Fibroblast of skin of abdomen (primary cell): ENCODE measurements around the gene NUDT6.

Source experiments
- DNase-seq: peaks from one replicate; pipeline ENCODE4 v3.0.0-alpha.2; 2013

Gene NUDT6

DNA sequence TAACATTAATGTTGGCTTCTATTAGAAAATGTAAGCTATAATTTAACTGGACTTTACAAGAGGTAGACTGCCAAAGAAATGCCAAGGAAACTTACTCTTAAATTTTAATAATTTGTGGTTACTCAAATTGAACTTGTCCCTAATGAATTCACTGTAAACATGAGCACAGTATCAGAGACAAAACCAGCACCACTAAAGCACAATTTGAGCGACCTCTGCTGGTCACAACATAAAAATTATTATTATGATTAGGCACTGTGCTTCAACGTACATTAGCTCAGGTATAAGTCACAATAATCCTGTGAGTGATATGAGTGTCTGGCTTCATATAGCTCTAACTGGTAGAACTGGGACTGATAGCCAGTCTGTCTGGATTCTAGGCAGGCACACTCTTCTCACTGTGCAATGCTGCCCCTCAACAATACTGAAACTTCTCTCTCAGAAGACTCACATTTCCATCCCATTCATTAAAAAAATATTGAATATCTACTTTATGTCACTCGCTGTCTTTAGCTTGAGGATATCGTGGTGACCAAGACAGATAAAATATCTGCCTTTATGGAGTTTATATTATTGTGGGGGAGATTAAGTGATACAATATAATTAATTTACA lies 8.0 kb downstream of the NUDT6 start:
- no peak for DNase-seq

DNA sequence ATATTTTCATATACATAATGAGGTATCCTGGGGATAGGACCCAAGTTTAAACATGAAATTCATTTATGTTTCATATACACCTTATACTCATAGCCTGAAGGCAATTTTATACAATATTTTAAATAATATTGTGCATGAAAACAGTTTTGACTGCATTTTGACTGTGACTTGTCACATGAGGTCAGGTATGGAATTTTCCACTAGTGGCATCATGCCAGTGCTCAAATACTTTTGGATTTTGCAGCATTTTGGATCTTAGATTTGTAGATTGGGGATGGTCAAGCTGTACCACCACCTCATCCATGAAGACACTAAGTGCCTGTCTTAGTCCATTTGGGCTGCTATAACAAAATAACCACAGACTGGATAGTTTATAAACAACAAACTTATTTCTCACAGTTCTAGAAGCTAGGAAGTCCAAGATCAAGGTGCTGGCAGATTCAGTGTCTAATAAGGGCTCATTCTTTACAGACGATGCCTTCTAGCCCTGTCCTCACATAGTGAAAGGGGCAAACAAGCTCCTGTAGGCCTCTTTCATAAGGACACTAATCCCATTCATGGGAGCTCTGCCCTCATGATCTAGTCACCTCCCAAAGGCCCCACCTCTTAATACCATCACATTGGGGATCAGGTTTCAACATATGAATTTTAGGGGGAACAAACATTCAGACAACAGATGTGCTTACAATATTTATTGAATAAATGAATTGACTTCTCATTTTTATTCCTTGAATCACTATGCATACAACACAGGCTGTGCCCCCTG lies 9.4 kb downstream of the NUDT6 start:
- no peak for DNase-seq

DNA sequence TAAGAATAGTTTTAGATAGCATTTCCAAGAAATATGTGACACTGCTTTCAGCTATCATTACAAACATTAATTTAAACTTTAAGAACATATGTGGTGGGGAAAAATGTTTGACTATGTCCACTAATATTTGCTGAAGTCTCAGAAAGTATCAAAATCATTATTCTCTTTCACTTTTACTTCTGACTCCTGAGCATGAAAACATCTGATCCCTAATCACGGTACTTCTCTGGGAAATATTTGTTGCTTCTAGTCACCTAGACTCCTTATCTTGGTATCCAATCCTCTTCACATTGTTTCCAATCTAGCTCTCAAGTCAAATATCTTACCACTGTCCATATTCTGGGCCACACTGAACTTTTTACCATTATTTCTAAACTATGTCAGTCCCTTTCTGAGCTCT lies 10.8 kb downstream of the NUDT6 start:
- no peak for DNase-seq

DNA sequence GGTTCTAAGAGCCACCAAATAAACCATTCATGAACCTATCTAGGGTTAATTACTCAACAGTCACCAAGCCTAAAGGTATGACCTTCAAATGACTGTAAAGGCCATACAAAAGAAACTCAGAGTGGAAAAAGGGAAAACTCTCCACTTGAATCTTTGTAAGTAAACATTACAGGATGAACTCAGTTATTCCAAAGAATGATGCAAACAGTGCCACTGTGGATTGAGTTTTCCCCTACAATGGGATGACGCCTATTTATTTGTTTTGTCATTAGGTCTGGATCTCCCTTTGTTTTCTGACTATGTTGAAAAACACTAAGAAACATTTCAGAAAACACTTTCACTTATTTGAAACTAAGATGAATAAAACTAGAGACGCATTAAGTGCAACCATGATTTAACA lies 12.7 kb downstream of the NUDT6 start:
- DNase-seq, result no peak

DNA sequence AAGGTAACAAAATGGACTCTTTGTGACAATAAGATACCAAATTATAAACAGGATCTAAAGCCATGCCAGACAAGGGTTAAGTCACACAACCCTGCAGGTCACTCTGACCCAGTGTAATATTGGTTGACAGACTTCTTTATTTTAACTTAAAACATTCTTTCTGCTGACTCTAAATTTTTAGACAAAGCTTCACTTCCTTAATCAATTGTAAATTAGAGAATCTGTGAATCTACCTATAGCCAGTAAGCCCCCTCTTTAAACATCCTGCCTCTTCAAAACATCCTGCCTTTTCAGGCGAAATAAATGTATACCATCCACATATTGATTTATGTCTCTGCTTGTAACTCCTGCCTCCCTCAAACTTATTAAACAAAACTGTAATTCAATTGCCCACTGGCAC lies 14.2 kb downstream of the NUDT6 start:
- no peak for DNase-seq

DNA sequence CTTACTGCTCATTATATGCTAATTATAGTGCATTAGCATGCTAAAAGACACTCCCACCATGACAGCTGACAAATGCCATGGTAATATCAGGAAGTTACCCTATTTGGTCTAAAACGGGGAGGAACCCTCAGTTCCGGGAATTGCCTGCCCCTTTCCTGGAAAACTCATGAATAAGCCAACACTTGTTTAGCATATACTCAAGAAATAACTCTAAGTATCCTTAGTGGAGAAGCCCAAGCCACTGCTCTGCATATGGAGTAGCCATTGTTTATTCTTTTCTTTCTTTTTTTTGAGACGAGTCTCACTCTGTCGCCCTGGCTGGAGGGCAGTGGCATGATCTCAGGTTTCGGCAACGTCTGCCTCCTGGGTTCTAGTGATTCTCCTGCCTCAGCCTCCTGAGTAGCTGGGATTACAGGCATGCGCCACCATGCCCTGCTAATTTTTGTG lies 15.5 kb downstream of the NUDT6 start:
- no peak for DNase-seq

DNA sequence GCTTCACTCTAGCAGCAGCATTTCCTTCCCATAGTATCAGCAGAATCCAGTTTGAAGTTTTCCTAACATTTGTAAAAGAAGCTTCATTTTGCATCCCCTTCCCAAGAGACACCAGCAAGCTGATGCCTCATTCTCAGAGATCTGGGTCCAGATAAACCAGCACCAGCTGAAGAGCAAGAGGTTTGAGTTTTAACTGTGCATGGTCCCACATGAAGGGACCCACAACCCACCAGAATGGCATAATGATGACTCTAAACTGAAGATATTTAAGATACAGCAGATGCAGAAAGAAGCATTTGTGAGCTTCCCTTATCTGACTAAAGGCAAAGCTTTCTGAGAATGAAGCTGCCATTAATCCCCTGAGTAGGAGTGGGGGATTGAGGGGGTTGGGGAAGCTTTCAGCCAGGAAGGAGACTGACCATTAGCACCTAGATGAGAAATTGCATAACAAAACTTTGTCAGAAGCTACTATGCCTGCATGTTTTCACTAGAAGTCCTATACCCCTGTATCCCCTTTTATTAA lies 18.6 kb downstream of the NUDT6 start:
- DNase-seq, result no peak

DNA sequence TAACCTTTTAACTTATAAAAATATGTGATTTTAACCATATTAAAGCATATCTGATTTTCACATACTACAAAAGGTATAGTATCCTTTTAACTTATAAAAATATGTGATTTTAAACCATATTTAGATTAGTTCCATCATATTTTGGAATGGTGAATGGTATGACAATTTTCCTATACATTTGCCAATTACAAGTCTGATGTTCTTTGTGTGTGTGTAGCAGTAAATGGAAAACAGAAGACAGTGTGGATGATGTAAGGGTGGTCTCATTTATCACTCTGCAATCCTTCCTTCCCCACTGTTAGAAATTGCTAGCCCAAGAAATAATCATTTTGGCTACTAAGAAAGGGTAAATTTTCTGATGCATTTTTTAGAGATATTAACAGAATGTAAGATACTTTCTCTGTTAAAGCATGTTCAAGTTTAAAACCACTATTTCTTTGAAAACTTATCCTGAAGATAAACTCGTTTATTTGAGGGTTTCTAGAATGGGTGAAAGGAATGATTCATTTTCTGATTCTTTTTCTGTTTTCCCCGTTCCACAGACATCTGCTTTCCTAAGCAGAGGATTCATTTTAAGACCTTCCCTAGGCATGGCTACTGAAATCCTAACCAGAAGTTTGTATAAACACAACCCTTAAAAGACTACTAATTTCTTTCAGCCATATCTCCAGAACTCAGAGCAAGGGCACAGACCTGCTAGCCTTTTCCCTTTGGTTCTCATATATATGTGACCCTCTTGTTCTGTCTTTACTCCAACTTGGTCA lies 21.0 kb downstream of the NUDT6 start:
- no peak for DNase-seq

DNA sequence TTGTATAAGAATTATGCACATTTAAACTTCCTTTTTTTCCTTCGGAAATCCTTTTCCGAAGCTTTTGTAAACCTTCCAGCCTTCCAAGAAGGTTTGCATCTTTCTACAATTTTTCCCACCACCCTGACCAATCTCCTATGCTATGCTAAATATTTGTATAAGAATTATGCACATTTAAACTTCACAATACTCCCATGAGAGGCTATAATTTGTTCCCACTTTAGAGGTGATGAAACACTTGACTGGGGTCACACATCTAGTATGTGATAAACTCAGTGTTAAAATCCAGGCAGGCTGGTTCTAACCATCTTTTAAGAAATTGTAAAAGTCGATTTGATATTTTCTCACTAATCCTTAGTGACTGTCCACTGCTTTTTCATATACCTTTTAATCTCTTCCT lies 22.1 kb downstream of the NUDT6 start:
- peak; percentile 61 for DNase-seq

DNA sequence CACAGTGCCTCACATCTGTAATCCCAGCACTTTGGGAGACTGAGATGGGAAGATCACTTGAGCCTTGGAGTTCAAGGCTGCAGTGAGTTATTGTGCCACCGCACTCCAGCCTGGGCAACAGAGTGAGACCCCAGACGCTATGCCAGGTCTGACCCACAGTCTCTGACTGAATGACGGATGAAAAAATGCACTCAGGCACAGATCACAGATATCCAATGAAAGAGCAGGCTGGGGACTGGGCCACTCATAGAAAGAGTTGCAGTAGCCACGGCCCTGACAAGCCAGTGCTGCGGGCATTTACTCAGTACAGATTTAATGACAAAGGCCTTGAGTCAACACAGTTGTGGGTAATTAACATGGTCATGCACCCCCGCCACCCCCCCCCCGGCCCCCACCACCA lies 22.7 kb downstream of the NUDT6 start:
- DNase-seq, result no peak

DNA sequence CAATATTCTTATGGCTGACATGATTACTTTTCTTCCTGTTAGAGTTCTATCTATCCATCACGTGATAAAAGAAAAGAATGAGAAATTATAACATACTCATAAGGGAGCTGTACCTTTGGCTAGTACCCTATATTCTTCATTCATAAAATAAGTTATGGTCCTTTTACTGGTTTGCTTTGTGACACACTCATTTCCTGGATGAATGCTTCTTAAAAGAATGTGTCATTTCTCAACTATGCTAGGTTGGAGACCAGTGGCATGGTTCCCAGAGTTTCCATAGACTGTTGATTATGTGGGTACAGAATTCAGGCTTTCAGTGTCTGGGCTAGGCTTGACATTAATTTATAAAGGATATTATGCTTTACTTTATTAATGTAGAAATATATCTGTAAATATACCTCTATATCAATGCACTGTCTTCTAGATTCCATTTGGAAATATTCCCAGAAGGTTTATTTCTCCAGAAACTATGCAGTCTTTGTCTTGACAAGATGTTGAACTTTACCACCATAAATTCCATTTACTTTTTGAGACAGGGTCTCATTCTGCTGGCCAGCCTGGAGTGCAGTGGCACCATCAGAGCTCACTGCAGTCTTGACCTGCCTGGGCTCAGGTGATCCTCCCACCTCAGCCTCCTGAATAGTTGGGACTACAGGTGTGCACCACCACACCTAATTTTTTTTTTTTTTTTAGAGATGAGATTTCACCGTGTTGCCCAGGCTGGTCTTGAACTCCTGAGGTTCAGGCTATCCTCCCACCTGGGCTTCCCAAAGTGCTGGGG lies 23.8 kb downstream of the NUDT6 start:
- peak; percentile 96 for DNase-seq

DNA sequence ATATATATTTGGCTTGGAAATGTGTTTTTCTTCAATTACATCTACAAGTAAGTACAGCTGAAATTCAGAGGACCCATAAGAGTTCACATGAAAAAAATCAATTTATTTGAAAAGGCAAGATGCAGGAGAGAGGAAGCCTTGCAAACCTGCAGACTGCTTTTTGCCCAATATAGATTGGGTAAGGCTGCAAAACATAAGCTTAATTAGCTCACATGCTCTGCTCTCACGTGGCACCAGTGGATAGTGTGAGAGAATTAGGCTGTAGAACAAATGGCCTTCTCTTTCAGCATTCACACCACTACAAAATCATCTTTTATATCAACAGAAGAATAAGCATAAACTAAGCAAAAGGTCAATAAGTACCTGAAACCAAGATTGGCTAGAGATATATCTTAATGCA lies 26.1 kb downstream of the NUDT6 start:
- no peak for DNase-seq

DNA sequence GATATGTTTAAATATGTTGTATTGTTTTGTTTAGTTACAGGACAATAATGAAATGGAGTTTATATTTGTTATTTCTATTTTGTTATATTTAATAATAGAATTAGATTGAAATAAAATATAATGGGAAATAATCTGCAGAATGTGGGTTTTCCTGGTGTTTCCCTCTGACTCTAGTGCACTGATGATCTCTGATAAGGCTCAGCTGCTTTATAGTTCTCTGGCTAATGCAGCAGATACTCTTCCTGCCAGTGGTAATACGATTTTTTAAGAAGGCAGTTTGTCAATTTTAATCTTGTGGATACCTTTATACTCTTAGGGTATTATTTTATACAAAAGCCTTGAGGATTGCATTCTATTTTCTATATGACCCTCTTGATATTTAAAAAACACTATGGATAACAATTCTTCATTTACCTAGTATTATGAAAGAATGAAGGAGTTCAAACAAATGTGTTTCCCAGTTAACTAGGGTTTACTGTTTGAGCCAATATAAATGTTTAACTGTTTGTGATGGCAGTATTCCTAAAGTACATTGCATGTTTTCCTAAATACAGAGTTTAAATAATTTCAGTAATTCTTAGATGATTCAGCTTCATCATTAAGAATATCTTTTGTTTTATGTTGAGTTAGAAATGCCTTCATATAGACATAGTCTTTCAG lies 26.9 kb downstream of the NUDT6 start:
- DNase-seq, result no peak

DNA sequence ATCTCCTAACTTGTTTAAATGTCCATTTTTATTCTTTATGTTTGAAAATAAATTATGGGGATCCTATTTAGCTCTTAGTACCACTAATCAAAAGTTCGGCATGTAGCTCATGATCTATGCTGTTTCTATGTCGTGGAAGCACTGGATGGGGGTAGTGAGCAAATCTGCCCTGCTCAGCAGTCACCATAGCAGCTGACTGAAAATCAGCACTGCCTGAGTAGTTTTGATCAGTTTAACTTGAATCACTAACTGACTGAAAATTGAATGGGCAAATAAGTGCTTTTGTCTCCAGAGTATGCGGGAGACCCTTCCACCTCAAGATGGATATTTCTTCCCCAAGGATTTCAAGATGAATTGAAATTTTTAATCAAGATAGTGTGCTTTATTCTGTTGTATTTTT lies 27.6 kb downstream of the NUDT6 start:
- no peak for DNase-seq

DNA sequence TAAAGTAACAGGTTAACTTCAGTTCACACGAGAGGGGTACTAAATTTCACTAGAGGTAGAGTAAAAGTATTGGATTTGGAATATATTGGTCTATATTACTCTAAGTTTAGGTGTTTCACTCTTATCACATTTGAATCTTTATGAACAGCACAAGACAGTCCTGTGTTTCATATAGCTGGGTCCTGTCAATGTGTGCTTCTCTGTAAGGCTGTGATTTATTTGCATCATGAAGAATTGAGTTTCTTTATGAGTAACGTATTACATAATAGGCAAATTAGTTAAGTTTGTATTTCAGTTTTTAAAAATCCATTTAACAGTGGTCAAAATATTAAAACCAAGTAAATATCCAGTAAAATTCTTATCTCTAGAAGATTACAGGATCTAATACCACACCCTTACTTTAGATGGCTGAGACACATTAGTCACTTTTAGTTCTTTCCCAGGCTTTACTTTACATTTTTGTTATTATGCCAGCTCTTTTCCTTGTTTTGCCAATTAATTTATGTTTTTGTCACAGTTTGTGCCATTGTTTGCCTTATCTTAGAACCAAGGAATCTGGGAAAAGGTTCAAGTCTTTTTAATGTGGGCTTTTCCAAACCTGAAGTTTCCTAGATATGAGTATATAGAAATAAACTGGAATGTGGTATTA lies 32.1 kb downstream of the NUDT6 start:
- DNase-seq, result no peak

DNA sequence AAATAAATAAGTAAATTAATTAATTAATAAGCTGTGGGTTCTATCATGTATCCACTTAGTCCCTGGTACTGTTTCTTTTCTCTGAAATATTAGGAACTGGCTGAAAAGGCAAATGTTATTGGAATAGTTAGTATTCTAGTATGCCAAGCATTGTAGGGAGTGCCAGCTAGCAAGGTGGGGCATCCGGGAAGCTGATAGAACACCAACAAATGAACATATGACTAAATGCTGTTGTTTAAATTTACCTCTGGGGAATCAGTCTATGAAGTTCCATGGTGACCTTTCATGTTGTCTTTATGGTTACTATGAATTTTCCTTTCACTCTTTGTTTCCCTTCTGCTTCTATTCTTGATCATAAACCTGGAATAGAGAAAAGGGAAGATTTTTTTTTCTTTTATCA lies 32.7 kb downstream of the NUDT6 start:
- no peak for DNase-seq

DNA sequence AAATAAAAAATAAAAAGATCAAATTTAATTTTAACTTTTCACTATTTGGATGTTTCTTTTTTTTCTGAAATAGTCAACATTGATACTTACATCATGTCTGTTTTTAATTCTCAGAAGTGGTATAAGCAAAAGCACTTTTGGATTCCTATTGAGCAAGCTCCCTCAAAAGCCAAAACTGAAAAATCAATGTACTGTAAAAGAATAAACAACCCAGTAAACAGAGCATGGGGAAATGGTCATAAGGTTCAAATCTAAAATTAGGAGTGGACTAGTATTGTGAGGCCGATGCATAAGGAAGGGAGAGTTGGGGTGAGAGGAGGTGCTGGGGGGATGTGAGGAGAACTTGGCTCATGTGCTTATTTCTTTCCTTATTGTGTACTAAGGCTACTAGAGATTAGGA lies 37.9 kb downstream of the NUDT6 start:
- DNase-seq, result no peak

DNA sequence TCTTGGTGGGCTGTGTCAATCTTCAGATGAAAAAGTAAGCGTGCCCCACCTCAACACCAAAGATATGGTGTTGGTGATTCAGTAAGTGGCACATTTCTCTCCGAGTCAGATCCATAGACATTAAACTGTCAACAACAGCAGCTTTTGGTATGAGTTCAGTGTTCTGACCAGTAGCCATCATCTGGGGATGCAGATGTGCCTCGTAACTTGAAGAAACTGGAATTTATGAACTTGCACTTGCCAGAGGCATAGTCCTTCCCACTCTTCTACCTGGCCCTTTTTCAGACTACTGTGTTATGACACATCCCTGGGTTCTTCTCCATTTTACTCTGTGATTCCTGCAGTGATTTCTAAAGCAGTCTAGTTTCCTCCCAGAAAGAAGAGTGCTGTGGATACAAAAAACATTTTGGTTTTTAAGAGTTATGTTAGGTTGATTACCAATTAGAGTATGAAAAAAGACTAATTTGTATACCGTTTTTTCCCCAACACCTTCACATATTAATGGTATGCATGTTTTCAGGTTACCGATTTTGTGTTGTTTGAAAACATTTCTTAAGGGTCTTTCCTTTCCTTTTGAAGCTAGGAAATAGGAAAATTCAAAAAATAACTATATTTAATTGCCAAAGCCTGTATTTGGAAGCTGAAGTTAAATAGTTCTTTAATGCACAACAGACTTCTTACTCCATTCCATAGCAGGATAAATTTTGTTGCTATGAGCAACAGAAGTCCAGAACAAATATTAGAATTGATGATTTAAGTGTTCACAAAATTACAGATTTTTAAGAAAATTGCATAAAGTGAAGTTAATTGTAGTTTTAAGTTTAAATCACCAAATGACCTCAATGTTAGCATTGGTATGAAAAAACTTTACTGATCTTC lies 39.3 kb downstream of the NUDT6 start:
- DNase-seq, result no peak

DNA sequence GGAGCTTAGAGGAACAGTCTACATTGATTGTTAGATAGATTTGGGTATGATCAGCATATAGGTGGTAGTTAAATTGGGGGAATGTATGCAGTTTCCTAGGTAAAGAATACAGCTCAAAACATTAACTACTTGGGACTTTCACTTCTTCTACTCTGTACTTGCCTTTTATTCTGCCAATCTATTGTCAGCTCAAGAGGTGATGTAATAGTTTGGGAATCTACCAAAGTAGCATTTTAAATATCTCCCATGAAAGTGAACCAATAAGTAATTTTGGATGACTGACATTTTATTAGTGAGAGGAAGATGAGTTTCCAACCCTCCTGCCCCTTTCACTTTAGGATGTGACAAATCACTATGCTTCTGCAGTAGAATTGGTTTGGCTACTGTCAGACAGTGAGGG lies 43.4 kb downstream of the NUDT6 start:
- DNase-seq, result no peak

DNA sequence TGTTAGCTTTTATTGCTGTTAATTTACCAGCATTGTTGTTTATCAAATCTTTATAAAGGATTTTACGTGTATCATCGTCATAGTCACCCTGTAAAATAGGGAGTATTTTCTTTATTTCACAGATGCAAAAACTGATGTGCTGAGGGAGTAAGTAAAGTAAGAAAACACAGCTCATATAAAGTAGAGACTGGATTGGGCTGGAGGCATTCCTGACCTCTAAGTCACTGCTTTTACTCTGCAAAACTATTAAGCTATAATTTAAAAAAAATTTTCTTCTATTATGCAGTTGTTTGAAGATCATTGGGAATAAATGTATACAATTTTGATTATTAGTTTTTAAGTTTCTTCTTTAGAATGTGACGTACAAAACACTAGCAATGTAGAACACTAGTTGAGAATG lies 45.9 kb downstream of the NUDT6 start:
- DNase-seq, result peak; percentile 30

DNA sequence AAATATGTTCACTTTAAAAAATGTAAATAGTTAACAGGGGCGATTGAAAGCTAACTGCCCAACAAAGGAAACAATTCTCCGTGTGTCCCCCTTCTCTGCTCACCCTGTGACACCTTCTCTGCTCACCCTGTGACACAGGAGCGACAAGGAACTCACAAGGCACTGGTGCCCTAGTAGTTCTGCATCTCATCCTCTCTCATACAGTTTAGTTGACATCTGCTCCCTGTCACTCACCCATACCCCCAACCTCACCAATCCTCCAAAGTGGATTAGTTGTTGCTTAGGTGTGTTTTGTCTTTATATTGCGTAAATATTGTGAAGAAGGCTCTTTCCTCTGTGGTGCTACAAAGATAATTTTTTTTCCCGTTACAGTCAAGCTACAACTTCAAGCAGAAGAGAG lies 46.4 kb downstream of the NUDT6 start:
- DNase-seq, result no peak
